HepG2 (cell line): ENCODE measurements around the gene MTCH2.

Experiments used
- AHDC1 ChIP-seq: sonication (generic); formaldehyde crosslinking; IDR thresholded peaks from 2 replicates; pipeline ENCODE4 v1.5.1; 2020; ENCODE audit warnings: mild to moderate bottlenecking, missing genetic modification reagents, borderline replicate concordance
- EZH2 ChIP-seq: conservative IDR thresholded peaks from 2 replicates; pipeline ENCODE4 v1.6.1; 2012; ENCODE audit warnings: mild to moderate bottlenecking, low read depth, low read length, moderate library complexity
- FOSL1 ChIP-seq: sonication (generic); formaldehyde crosslinking; IDR thresholded peaks from 2 replicates; pipeline ENCODE4 v1.9.0; 2021; ENCODE audit warnings: missing genetic modification reagents, borderline replicate concordance
- IRF1 ChIP-seq: sonication (generic); formaldehyde crosslinking; IDR thresholded peaks from 2 replicates; pipeline ENCODE4 v1.4.0; 2020; ENCODE audit warnings: low read depth, mild to moderate bottlenecking, missing genetic modification reagents
- REL ChIP-seq: sonication (generic); formaldehyde crosslinking; conservative IDR thresholded peaks from 2 replicates; pipeline ENCODE4 v1.8.0; 2022; ENCODE audit warnings: mild to moderate bottlenecking, missing genetic modification reagents, moderate library complexity
- TERF1 ChIP-seq: sonication (generic); formaldehyde crosslinking; IDR thresholded peaks from 2 replicates; pipeline ENCODE4 v1.8.0; 2022; ENCODE audit warnings: mild to moderate bottlenecking, missing genetic modification reagents, moderate library complexity
- TF ChIP-seq, protein P1 (sequence below): sonication (generic); formaldehyde crosslinking; IDR thresholded peaks from 2 replicates; pipeline ENCODE4 v1.5.0; 2020; ENCODE audit warnings: mild to moderate bottlenecking, missing genetic modification reagents, moderate library complexity
- TF ChIP-seq, protein P2 (sequence below): sonication (generic); formaldehyde crosslinking; IDR thresholded peaks from 2 replicates; pipeline ENCODE4 v1.5.0; 2020; ENCODE audit warnings: mild to moderate bottlenecking, missing genetic modification reagents
- TF ChIP-seq, protein P3 (sequence below): sonication (generic); formaldehyde crosslinking; IDR thresholded peaks from 2 replicates; pipeline ENCODE4 v1.5.1; 2020; ENCODE audit warnings: mild to moderate bottlenecking, missing genetic modification reagents, borderline replicate concordance

DNA sequence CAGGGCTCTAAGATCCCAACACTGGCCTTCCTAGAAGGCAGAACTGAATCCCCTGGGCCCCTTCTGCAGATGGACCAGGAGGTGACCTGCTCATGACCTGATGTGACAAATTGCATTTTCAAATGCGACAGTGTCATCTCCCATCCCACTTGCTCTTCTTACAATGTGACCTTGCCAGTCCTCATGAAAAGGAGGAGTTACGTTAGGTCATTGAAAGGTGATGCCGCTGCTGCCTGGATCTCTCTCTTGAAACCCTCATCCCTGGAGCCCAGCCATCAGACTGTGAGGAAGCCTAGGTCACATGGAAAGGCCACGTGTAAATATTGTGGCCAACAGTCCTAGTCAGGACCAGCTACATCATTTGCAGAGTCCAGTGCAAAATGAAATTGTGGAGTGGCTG lies 42.5 kb downstream of the MTCH2 start:
- TF ChIP-seq FOSL1 (CRISPR knock-in tag) (no peak), EZH2 (no peak), AHDC1 (CRISPR knock-in tag) (no peak), REL (CRISPR knock-in tag) (no peak), TERF1 (no peak), IRF1 (CRISPR knock-in tag) (no peak)
- TF ChIP-seq, protein P1, sequence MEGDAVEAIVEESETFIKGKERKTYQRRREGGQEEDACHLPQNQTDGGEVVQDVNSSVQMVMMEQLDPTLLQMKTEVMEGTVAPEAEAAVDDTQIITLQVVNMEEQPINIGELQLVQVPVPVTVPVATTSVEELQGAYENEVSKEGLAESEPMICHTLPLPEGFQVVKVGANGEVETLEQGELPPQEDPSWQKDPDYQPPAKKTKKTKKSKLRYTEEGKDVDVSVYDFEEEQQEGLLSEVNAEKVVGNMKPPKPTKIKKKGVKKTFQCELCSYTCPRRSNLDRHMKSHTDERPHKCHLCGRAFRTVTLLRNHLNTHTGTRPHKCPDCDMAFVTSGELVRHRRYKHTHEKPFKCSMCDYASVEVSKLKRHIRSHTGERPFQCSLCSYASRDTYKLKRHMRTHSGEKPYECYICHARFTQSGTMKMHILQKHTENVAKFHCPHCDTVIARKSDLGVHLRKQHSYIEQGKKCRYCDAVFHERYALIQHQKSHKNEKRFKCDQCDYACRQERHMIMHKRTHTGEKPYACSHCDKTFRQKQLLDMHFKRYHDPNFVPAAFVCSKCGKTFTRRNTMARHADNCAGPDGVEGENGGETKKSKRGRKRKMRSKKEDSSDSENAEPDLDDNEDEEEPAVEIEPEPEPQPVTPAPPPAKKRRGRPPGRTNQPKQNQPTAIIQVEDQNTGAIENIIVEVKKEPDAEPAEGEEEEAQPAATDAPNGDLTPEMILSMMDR (CRISPR knock-in tag), result no peak
- TF ChIP-seq, protein P2, sequence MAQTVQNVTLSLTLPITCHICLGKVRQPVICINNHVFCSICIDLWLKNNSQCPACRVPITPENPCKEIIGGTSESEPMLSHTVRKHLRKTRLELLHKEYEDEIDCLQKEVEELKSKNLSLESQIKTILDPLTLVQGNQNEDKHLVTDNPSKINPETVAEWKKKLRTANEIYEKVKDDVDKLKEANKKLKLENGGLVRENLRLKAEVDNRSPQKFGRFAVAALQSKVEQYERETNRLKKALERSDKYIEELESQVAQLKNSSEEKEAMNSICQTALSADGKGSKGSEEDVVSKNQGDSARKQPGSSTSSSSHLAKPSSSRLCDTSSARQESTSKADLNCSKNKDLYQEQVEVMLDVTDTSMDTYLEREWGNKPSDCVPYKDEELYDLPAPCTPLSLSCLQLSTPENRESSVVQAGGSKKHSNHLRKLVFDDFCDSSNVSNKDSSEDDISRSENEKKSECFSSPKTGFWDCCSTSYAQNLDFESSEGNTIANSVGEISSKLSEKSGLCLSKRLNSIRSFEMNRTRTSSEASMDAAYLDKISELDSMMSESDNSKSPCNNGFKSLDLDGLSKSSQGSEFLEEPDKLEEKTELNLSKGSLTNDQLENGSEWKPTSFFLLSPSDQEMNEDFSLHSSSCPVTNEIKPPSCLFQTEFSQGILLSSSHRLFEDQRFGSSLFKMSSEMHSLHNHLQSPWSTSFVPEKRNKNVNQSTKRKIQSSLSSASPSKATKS, result no peak
- TF ChIP-seq, protein P3, sequence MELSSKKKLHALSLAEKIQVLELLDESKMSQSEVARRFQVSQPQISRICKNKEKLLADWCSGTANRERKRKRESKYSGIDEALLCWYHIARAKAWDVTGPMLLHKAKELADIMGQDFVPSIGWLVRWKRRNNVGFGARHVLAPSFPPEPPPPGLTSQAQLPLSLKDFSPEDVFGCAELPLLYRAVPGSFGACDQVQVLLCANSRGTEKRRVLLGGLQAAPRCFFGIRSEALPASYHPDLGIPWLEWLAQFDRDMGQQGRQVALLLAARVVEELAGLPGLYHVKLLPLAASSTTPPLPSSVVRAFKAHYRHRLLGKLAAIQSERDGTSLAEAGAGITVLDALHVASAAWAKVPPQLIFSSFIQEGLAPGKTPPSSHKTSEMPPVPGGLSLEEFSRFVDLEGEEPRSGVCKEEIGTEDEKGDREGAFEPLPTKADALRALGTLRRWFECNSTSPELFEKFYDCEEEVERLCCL (CRISPR knock-in tag), result no peak
